GM10847 (cell line): ENCODE measurements around the gene DLG5.

Experiments used
- POLR2A ChIP-seq: IDR thresholded peaks from 2 replicates; pipeline ENCODE4 v1.6.1; 2011; ENCODE audit not compliant: insufficient read length; ENCODE audit errors: extremely low read depth

DLG5 gene

GRCh38 chr10:77859865-77860282 lies 66.7 kb downstream of the DLG5 start:
- no peak for TF ChIP-seq POLR2A

DNA sequence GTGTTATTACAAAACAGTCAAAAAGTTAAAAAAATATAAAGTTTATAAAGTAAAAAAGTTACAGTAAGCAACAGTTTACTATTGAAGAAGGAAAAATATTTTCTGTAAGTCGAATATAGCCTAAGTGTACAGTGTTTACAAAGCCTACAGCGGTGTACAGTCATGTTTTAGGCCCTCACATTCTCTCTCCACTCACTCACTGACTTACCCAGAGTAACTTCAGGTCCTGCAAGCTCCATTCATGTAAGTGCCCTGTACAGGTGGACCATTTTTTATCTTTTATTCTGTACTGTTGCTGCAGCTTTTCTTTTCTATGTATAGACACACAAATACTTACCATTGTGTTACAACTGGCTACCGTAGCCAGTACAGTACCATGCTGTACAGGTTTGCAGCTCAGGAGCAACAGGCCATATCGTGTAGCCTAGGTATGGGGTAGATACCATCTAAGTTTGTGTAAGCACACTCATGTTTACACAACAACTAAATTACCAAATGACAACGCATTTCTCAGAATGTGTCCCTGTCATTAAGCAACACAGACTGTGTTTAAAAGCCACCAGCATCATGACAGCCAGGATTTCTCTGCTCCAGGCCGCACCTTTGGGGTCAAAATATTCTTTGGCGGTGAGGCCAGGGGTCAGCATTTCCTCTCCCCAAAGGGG lies 67.2 kb downstream of the DLG5 start:
- TF ChIP-seq POLR2A, result no peak

DNA sequence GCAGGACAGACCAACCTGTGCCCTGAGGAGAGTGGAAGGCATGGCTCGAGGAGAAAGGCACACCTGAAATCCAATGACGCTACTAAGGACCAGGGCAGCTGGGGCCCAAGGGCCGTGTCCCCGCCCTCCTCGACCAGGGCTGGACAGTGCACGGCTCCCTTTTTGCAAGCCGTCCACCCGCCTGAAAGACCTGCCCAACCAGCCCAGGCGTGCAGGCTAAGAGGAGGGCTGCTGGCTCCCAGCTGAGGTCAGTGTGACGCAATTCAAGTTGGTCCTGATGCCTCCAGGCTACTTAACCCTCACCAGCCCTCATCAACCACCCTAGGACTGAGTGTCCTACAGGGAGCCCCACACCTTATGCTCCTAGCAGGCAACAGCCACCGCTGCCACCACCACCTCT lies 69.3 kb downstream of the DLG5 start:
- no peak for TF ChIP-seq POLR2A

DNA sequence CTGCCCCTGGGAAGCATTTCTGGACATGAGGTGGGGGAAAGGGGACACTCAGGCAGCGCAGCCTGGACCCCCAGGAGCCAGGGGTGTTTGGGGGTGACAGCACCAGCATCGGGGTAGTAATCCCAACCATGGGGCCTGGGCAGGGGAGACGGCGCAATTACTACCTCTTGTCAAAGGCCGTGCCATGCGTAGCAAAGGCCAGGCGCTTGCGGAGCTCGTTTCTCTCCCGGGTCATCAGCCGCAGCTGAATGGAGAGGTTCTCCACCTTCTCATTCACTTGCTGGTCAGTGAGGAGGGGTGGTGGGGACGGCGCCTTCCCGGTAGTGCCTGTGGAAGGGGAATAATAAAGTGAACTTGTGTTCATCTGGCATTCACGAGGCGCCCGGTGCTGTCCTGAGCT lies 70.0 kb downstream of the DLG5 start:
- TF ChIP-seq POLR2A, result no peak

DNA sequence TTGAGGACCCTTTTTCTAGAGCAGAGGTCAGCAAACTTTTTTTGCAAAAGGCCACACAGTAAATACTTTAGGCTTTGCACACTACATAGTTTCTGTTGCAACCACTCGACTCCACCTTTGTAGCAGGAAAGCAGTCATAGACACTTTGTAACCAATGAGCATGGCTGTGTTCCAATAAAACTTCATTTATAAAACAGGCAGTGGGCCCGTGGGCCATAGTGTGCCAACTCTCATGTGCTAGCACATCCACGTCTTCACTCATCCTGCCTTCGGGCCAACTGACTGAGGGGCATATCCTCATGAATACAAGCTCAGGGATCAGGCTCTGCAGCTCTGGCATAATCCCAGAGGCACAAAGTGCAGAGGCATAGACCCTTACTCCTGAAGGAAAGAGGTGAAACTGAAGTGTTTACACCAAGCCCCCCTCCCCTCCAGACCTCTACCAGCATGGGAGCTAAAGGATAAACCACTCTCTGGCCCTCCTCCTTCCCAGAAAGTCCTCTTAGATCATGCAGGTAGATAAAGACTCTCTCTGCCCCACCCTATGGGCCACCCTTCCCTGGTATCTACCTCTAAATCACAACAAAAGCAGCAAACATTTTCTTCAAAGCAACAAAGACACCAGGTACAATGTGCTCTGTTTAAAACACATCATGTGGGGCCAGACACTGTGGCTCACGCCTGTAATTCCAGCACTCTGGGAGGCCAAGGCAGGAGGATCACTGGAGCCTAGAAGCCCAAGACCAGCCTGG lies 71.0 kb downstream of the DLG5 start:
- TF ChIP-seq POLR2A, result no peak

GRCh38 chr10:77854115-77854514 lies 72.4 kb downstream of the DLG5 start:
- no peak for TF ChIP-seq POLR2A

DNA sequence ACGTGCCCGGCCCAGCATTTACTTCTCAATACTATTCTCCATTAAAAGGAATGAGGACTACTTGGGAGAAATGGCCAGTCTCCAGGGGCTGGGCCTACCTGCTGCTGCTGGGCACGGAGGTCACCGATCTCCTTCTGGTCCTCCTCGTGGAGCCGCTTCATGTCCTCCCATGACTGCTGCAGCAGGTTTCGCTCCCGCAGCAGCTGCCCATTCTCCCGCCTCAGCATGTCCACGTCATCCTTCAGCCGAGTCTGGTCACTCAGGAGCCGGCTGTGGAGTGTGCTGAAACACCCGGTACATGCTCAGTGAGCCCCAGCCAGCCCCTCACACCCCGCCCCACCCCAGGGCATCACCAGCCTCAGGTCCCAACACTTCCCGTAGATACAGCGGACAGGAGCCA lies 73.3 kb downstream of the DLG5 start:
- no peak for TF ChIP-seq POLR2A

DNA sequence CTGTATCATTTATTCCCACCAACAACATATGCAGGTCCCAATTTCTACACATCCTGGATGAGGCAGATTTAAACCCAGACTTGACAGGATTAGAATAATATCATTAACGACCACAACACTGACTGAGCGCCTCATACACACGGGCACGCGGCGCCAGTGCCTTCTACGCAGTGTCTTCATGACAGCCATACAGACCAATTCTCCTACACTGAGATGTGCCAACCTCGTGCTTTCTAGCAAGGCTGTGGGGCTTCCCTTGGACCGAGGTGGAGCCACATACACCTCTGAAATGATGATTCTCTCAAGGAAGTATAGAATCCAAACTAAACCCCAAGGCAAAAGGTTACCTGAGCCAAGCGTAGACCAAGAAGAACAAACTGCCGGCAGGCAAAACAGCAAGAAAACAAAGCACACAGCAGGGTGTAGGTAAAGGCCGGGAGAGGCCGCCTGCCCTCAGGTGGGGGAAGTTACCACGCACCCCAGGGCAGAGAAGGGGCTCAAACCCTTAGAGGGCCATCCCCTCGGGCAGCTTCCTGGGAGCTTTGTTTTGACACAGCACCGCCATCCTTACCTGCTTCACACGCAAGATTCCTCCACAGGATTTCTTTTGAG lies 75.8 kb downstream of the DLG5 start:
- no peak for TF ChIP-seq POLR2A

- TF ChIP-seq POLR2A, result no peak
Observed at GRCh38 chr10:77849039-77849664, 77.4 kb downstream of the DLG5 start.

DNA sequence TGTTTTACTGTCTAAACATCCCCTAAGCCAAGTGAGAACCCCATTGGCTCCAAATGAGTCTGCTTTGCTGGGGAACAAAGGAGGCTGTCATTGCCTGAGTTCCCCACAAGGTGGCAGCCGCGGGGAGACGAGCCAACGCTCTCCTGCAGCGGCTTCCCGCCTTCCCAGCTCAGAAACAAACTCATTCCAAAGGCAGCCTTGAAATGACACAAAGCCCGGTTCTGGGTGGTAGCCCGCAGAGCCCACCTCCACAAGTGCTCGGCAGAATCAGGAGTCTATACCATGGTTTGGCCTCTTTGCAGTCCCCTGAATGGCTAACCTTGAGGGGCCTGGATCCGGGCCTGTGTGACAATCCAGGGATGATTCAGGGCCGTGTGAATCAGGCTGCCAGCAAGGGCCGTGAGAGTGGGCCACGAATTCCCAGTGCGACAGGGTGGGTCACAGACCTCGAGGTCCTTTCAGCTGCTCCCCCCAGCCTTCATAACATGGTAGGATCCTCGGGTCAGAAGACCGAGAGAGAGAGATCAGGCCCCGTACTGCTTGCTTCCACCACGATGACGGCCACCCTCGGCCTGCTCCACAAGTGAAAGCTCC lies 79.7 kb downstream of the DLG5 start:
- no peak for TF ChIP-seq POLR2A

DNA sequence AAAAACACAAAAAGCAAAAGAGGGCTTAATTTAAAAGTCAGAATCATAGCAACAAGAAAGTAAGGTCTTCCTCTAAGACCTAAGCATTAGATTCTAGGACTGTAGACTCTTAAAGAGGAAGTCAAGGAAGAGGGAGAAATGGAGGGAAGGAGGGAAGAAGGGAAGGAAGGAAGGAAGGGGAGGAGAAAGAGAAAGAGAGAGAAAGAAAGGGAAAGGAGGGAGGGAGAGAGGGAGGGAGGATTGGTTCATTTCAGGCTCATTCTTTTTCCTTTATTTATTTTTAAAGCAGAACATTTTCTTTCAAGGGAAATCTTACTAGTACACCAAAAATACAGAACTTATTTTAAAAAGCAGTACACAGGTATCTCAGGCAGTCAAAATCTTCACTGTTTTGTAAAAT lies 81.1 kb downstream of the DLG5 start:
- no peak for TF ChIP-seq POLR2A

DNA sequence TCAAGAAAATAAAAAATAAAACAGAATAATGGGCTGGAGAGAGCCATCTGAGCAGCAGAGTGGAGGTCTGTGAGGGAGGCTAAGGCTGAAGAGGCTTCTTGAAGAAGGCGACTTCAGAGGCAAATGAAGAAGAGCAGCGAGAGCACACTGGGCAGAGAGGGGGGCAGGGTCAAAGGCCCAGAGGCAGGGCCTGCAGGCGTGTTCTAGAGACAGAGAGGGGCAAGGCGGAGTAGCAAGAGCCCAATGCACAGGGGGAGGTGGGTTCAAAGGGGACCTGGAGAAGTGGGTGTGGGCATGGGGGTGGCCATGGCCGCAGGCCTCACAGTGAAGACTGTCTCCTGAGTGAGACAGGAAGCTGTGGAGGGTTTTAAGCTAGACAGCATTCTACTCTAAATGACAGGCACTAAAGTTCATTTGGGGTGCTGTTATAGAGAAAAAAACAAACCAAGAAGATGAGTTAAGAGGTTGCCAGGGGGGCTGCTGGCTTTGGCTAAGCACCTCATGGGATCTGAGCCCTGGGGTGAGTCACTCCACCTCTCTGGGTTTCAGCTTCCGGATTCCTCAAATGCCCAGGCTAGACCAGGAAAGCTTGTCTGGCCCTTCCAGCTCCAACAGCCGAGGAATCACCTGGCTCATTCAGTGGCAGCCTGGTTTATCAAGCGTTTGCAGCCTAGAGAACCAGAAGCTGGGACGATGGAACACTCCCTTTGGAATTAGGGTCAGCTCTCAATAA lies 81.7 kb downstream of the DLG5 start:
- TF ChIP-seq POLR2A, result no peak

GRCh38 chr10:77844177-77844576 lies 82.4 kb downstream of the DLG5 start:
- no peak for TF ChIP-seq POLR2A

DNA sequence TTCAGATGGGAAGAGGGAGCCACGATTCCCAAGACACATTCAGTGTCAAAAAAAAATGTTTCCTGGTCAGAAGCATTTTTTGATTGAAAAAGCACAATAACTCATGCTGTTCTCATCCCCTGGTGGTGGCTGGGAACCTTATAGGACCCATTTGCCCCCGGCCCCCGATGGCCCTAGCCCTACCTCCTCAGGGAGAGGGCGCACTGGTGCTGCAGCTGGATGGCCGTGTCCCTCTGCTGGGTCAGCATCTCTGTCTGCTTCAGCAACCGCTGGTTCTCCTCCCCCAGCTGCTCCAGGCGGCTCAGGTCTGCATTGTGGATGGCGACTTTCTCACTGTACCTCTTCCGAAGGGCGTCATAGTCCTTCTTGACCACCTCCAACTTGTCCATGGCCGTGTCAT lies 83.3 kb downstream of the DLG5 start:
- TF ChIP-seq POLR2A, result no peak

- TF ChIP-seq POLR2A, result no peak
Observed at GRCh38 chr10:77842652-77843212, 83.8 kb downstream of the DLG5 start.
